ENCODE measurements around the gene HOGA1. TPM values are rescaled to one million over a fixed set of nuclear protein-coding genes. Genes with fewer than 3 reads are reported as not detected.

Gene HOGA1
- total RNA-seq, 1 experiment from 2014 or later, result 4.4 TPM

DNA sequence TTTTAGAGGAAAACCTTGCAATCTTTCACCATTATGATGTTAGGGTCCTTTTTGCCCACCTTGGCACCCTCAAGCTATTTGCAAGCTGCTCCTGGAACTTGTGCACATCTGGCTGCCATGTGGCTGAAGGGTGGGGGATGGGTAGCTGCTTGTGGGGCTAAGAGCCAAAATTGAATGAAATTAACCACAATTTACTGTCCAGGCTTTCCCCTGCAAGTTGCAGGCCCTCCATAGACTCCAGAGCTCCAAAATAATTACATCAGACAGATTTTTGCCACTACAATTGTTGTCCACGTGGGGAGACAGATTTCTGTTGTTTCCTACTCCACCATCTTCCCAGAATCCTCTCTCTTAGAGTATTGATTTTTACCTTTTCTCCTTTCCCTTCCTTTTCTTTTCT, 75.4 kb downstream of the HOGA1 start:
- CTCF ChIA-PET, result no interaction called here

More for the DNA sequence above, 75.4 kb downstream of the HOGA1 start:
- no peaks in the 10 kb centered on the region for H3K27me3 ChIP-seq (ENCODE audit: insufficient read depth, low read depth)
- peaks cover 8% of the 10 kb centered on the region; the same call in 1 of the 2 replicates for H3K36me3 ChIP-seq (ENCODE audit: low read depth)
- POLR2A ChIA-PET (ENCODE audit: unreplicated experiment), result no interaction called here
- BruUV-seq (replicated peaks), result no TSS peak
- no peaks in the 10 kb centered on the region for H3K79me2 ChIP-seq (ENCODE audit: low read depth)
- H3K4me3 ChIP-seq, result no peak overlapping the region
- H3K4me2 ChIP-seq, result no peak overlapping the region
- no peaks in the 10 kb centered on the region for H3K4me1 ChIP-seq (replicated peaks; ENCODE audit: insufficient read depth)
- no peak overlapping the region for H3K27ac ChIP-seq
- no peaks in the 10 kb centered on the region for H3K9me3 ChIP-seq (ENCODE audit: insufficient read depth, low read depth)
- TF ChIP-seq EZH2 (IDR thresholded peaks at IDR 0.05; ENCODE audit: low read depth), result no peak
- TF ChIP-seq, protein P1, sequence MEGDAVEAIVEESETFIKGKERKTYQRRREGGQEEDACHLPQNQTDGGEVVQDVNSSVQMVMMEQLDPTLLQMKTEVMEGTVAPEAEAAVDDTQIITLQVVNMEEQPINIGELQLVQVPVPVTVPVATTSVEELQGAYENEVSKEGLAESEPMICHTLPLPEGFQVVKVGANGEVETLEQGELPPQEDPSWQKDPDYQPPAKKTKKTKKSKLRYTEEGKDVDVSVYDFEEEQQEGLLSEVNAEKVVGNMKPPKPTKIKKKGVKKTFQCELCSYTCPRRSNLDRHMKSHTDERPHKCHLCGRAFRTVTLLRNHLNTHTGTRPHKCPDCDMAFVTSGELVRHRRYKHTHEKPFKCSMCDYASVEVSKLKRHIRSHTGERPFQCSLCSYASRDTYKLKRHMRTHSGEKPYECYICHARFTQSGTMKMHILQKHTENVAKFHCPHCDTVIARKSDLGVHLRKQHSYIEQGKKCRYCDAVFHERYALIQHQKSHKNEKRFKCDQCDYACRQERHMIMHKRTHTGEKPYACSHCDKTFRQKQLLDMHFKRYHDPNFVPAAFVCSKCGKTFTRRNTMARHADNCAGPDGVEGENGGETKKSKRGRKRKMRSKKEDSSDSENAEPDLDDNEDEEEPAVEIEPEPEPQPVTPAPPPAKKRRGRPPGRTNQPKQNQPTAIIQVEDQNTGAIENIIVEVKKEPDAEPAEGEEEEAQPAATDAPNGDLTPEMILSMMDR (conservative IDR thresholded peaks at IDR 0.05), result no peak
- no peaks in the 10 kb centered on the region for H3F3A ChIP-seq (ENCODE audit: insufficient read depth, low read depth)
- DNase-seq, result no peak
- H4K20me1 ChIP-seq (ENCODE audit: insufficient read depth), result no peaks in the 10 kb centered on the region
- intact Hi-C loops (cut with micrococcal nuclease; ENCODE audit: unreplicated experiment), result no loop called here
- no peak overlapping the region for H2AFZ ChIP-seq
- no peaks in the 10 kb centered on the region for H3K9me2 ChIP-seq (ENCODE audit: insufficient read depth)

Other genes starting within 250 kb of the HOGA1 start
- 11.0 and 13.0 TPM in 2 replicates for gene FRAT2, start 249.7 kb upstream of the HOGA1 start, total RNA-seq (2021)
- 22.6 and 34.3 TPM in 2 replicates for gene RRP12, start 183.0 kb upstream of the HOGA1 start, total RNA-seq (2021)
- 177 and 243 TPM in 2 replicates for gene PGAM1, start 158.2 kb upstream of the HOGA1 start, total RNA-seq (2021)
- gene EXOSC1, start 138.4 kb upstream of the HOGA1 start, total RNA-seq (2021), result 25.4 and 27.0 TPM in 2 replicates
- 29.1 and 29.6 TPM in 2 replicates for gene ZDHHC16, start 138.2 kb upstream of the HOGA1 start, total RNA-seq (2021)
- 42.4 and 42.7 TPM in 2 replicates for gene MMS19, start 86.0 kb upstream of the HOGA1 start, total RNA-seq (2021)
- gene UBTD1, start 85.5 kb upstream of the HOGA1 start, total RNA-seq (2021), result 17.1 and 21.2 TPM in 2 replicates
- 5.5 and 8.4 TPM in 2 replicates for gene ANKRD2, start 11.6 kb upstream of the HOGA1 start, total RNA-seq (2021)
- 0.45 and 0.59 TPM in 2 replicates for gene C10orf62, start 5.3 kb downstream of the HOGA1 start, total RNA-seq (2021)
- gene MORN4, start 49.1 kb downstream of the HOGA1 start, total RNA-seq (2021), result 10.0 and 10.6 TPM in 2 replicates
- gene PI4K2A, start 56.3 kb downstream of the HOGA1 start, total RNA-seq (2021), result 16.0 and 20.3 TPM in 2 replicates
- 20.5 and 22.4 TPM in 2 replicates for gene AVPI1, start 102.9 kb downstream of the HOGA1 start, total RNA-seq (2021)
- 33.1 and 40.1 TPM in 2 replicates for gene MARVELD1, start 129.3 kb downstream of the HOGA1 start, total RNA-seq (2021)
- gene ZFYVE27, start 152.7 kb downstream of the HOGA1 start, total RNA-seq (2021), result 21.6 and 24.7 TPM in 2 replicates
- gene SFRP5, start 187.6 kb downstream of the HOGA1 start, total RNA-seq (2021), result not detected in 2 replicates

Measured in PC-9 (cell line).